NB4 (cell line): ENCODE data around the gene KDM6A.

Experiments used
- POLR2A ChIP-seq: IDR thresholded peaks from 2 replicates; pipeline ENCODE4 v1.6.1; 2011; ENCODE audit warnings: mild to moderate bottlenecking; ENCODE audit not compliant: insufficient read length; ENCODE audit errors: extremely low read depth
- TF ChIP-seq, protein P1 (sequence below): IDR thresholded peaks from one replicate; pipeline ENCODE4 v1.5.1; 2012; ENCODE audit warnings: low read depth, low read length
- TF ChIP-seq, protein P2 (sequence below): IDR thresholded peaks from 2 replicates; pipeline ENCODE4 v1.6.1; 2011; ENCODE audit warnings: low read depth, low read length

DNA sequence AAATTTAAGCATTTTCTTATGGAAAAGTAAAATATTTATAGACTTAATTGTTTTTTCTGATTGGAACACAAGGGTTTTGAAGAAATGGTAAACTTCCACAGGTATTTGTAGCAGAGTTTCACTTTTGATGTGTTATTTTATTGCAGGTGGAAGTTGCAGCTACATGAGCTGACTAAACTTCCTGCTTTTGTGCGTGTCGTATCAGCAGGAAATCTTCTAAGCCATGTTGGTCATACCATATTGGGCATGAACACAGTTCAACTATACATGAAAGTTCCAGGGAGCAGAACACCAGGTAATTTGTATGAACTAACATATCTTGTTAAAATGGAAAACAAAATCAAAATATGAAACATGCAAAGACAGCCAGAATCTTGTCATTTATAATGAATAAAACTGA lies 210.3 kb downstream of the KDM6A start:
- TF ChIP-seq, protein P1, sequence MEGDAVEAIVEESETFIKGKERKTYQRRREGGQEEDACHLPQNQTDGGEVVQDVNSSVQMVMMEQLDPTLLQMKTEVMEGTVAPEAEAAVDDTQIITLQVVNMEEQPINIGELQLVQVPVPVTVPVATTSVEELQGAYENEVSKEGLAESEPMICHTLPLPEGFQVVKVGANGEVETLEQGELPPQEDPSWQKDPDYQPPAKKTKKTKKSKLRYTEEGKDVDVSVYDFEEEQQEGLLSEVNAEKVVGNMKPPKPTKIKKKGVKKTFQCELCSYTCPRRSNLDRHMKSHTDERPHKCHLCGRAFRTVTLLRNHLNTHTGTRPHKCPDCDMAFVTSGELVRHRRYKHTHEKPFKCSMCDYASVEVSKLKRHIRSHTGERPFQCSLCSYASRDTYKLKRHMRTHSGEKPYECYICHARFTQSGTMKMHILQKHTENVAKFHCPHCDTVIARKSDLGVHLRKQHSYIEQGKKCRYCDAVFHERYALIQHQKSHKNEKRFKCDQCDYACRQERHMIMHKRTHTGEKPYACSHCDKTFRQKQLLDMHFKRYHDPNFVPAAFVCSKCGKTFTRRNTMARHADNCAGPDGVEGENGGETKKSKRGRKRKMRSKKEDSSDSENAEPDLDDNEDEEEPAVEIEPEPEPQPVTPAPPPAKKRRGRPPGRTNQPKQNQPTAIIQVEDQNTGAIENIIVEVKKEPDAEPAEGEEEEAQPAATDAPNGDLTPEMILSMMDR = no peak
- TF ChIP-seq POLR2A = no peak
- TF ChIP-seq, protein P2, sequence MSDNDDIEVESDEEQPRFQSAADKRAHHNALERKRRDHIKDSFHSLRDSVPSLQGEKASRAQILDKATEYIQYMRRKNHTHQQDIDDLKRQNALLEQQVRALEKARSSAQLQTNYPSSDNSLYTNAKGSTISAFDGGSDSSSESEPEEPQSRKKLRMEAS = no peak
